IPS-11a (cell line): Measurements from ENCODE around the gene ESYT2.
A peak's percentile ranks its signal among the peaks of the same experiment; 100 is the strongest.
"Not testable (repeated sequence)": the region's sequence is repeated elsewhere in the genome, so short reads cannot be mapped to it uniquely, and the experiment has no call there.

Experiments used
- H3K4me3 ChIP-seq: one replicate; pipeline ENCODE4 v1.5.1; 2013; ENCODE audit warnings: low read depth, low read length, control low read depth

The ESYT2 gene

GRCh38 chr7:158829342-158830210 lies at the start of gene ESYT2:
Gene ESYT2 (minus strand): TSS chr7:158829509. CDS start chr7:158829418, 91 bp downstream.
- H3K4me3 ChIP-seq: peak within 1 kb of the TSS; percentile 83

GRCh38 chr7:158878151-158879079 lies 49.1 kb upstream of the ESYT2 start:
- H3K4me3 ChIP-seq: not testable (repeated sequence)

GRCh38 chr7:158876984-158877383 lies 47.7 kb upstream of the ESYT2 start:
- no peak overlapping the region for H3K4me3 ChIP-seq

GRCh38 chr7:158869876-158870275 lies 40.6 kb upstream of the ESYT2 start:
- no peak overlapping the region for H3K4me3 ChIP-seq

DNA sequence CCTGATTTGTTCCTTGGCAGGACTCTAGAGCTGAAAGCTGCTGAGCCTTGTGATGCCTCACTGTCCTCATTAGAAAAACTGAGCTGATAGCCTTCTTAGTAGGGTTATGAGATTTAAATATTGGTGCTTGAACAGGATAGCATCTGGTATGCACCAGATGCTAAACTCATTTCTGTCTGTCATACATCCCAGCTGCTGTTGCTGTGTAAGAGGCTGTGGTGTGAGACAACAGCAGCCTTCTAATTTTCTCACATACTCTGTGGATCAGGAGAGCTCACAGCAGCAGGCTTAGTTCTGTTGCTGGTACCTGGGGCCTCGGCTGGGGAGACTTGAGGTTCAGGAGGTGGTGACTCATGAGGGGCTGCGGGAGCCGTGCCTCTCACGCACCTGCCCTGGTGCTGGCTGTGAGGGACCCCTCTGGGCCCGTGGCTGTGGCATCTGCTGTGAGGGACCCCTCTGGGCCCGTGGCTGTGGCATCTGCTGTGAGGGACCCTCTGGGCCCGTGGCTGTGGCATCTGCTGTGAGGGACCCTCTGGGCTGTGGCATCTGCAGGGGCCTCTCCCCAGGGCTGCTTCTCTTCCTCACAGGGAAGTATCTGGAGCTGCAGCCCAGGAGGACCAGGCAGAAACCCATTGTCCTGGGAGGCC lies 39.6 kb upstream of the ESYT2 start:
- H3K4me3 ChIP-seq: no peak overlapping the region

GRCh38 chr7:158867214-158867984 lies 38.1 kb upstream of the ESYT2 start:
- H3K4me3 ChIP-seq: no peak overlapping the region

- no peak overlapping the region for H3K4me3 ChIP-seq
These were observed 36.7 kb upstream of the ESYT2 start for GRCh38 chr7:158865977-158866376.

DNA sequence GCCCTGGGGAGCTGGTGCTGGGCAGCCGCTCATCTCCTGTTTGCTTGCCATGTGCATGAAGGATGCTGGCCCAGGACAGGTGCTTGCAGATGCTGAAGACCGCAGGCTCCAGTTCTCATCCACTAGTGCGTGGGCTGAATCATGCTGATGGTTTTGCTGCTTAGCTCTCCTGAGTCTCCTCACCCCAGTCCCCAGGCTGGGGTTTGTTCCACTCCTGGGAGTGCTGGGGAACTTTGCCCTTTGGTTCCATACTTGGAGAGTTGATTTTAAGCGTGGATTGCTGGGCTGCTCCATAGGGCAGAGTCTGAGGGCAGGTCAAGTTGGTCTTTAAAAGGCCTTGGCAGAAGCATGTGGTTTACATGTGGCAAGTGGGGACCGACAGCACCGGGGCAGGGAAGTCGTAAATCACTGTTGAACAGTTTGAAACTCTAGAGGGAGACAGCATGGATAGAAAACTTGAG lies 36.2 kb upstream of the ESYT2 start:
- H3K4me3 ChIP-seq: no peak overlapping the region

DNA sequence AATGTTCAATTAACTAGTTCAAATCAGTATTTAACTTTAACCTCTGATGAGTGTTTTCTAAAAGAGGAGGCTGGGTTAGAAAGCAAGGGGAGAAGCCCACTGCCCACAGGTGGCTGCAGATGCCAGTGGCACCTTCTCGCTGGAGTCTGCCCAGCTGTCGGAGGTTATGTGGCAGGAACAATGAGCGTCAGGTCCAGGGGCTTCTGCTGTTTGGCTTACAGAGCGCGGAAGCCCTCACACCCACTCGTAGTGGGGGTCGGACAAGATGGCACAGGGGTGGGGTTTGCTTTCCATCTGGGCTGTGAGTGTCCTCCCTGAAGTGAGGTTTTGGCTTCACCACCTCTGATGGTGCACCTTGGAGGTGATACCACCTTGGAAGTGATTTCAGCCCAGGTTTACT lies 35.5 kb upstream of the ESYT2 start:
- no peak overlapping the region for H3K4me3 ChIP-seq

DNA sequence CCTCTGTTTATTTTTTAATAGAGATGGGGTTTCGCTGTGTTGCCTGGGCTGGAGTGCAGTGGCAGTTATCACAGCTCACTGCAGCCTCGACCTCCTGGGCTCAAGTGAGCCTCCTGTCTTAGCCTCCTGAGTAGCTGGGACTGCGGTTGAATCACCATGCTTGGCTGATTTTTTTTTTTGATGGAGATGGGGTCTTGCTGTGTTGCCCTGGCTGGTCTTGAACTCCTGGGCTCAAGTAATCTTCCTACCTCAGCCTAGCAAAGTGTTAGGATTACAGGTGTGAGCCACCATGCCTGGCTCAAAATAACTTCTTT lies 35.2 kb upstream of the ESYT2 start:
- H3K4me3 ChIP-seq: no peak overlapping the region

GRCh38 chr7:158863611-158864506 lies 34.5 kb upstream of the ESYT2 start:
- peak overlapping the region; percentile 45 for H3K4me3 ChIP-seq

DNA sequence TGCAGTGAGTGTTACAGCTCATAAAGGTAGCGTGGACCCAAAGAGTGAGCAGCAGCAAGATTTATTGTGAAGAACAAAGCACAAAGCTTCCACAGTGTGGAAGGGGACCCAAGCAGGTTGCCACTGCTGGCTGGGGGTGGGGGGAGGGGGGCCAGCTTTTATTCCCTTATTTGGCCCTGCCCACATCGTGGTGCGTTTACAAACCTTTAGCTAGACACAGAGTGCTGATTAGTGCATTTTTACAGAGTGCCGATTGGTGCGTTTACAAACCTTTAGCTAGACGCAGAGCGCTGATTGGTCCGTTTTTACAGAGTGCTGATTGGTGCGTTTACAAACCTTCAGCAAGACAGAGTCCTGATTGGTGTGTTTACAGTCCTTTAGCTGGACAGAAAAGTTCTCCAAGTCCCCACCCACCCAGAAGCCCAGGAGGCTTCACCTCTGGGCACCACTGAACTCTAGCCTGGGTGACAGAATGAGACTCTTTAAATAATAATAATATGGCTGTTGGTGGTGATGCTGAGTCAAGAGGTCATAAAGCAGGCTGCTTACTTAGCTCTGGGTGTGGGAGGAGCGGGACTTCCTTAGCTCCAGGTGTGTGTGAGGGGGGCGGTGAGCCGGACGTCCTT lies 33.8 kb upstream of the ESYT2 start:
- not testable (repeated sequence) for H3K4me3 ChIP-seq

- no peak overlapping the region for H3K4me3 ChIP-seq
These were observed 32.8 kb upstream of the ESYT2 start for GRCh38 chr7:158861936-158862704.

- H3K4me3 ChIP-seq: no peak overlapping the region
These were observed 31.9 kb upstream of the ESYT2 start for GRCh38 chr7:158861004-158861787.

DNA sequence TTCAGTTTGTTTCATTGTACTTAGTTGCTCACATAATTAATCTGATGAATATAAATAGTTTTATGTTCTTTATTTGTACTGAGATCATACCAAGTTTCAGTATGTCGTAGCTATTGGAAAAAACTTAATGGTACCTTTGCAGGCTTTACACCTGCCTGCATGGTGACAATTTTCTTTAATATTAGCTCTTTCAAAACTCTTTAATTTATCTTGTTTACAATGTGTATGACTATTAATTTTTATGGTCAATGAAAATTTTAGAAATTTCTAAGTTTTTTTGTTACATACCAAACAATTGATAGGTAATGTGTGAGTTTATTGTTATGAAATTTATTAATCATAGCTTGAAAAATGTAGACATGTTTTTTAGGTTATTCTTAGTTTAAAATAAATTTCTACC lies 31.1 kb upstream of the ESYT2 start:
- H3K4me3 ChIP-seq: no peak overlapping the region

DNA sequence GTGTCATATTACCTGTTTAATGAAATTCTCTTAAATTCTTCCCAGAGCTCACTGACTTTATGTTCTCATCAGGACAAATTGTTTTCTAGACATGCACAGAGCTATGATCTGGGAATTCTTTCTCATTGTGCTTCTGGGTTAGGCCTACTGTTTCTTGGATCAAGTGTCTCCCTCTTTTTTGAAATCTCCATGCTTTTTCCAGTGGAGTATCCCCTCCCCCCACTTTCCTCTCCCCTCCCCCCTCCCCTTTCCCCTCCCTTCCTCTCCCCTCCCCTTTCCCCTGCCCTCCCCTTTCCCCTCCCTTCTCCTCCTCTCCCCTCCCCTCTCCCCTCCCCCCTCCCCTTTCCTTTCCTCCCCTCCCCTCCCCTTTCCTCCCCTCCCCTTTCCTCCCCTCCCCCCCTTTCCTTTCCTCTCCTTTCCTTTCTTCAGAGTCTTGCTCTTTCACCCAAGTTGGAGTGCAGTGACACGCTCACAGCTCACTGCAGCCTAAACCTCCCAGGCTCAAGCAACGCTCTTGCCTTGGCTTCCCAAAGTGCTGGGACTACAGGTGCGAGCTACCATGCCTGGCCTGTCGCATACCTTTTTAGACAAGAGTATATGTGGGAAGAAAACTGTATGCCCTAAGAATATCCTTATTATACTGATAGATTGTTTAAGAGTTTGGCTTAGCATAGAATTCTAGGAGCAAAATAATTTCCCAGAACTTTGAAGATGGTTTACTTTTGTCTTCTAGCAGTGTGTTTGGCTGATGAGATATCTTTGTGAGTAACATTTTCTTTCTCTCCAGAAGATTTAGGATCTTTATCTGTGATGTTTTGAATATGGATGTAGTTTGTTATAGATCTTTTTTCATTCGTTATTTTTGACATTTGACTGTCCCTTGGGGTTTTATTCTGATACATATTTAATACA lies 29.5 kb upstream of the ESYT2 start:
- H3K4me3 ChIP-seq: no peak overlapping the region
